HG03469 (cell line): ENCODE data around the gene NECAB3.

Source experiments
- ATAC-seq: cut with Tn5 transposase; IDR thresholded peaks from one replicate; pipeline ENCODE4 v1.9.1; 2021; ENCODE audit warnings: mild to moderate bottlenecking, moderate library complexity, moderate number of reproducible peaks; ENCODE audit not compliant: unreplicated experiment

Gene NECAB3

GRCh38 chr20:33627577-33628216 is 46.5 kb downstream of the NECAB3 start:
- ATAC-seq, result no peak

GRCh38 chr20:33626190-33626589 is 48.0 kb downstream of the NECAB3 start:
- ATAC-seq, result no peak

GRCh38 chr20:33624399-33624798 is 49.8 kb downstream of the NECAB3 start:
- no peak for ATAC-seq

GRCh38 chr20:33622705-33623365 is 51.4 kb downstream of the NECAB3 start:
- ATAC-seq, result no peak

GRCh38 chr20:33621717-33622400 is 52.4 kb downstream of the NECAB3 start:
- ATAC-seq, result no peak

GRCh38 chr20:33612001-33612400 is 62.2 kb downstream of the NECAB3 start:
- no peak for ATAC-seq

GRCh38 chr20:33611106-33611505 is 63.1 kb downstream of the NECAB3 start:
- no peak for ATAC-seq

- no peak for ATAC-seq
Observed at GRCh38 chr20:33609504-33609903, 64.7 kb downstream of the NECAB3 start.
